ENCODE results near the gene TIPIN. TPM values are rescaled to one million over a fixed set of nuclear protein-coding genes. Genes with fewer than 3 reads are reported as not detected.
"Not testable (repeated sequence)": the region's sequence is repeated elsewhere in the genome, so short reads cannot be mapped to it uniquely, and the experiment has no call there.

The TIPIN gene
- total RNA-seq, 1 donor from 2014 or later = 14.3 TPM

DNA sequence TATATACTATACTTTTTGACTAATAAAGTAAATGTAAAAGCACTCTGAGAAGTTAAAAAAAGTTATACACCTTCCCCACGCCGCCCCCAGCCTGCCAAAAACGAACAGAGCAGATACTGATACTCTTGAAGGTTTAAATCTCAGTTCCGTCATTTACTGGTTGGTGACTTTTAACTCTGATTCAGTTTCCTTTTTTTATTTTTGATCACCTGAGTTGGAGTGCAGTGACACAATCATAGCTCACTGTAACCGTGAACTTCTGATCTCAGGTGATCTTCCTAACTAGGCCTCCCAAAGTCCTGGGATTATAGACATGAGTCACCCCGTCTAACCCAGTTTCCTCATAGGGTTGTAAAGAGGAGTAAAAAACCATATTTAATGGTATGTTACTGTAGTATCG, 3.3 kb upstream of the TIPIN start:
- TF ChIP-seq, protein P1, sequence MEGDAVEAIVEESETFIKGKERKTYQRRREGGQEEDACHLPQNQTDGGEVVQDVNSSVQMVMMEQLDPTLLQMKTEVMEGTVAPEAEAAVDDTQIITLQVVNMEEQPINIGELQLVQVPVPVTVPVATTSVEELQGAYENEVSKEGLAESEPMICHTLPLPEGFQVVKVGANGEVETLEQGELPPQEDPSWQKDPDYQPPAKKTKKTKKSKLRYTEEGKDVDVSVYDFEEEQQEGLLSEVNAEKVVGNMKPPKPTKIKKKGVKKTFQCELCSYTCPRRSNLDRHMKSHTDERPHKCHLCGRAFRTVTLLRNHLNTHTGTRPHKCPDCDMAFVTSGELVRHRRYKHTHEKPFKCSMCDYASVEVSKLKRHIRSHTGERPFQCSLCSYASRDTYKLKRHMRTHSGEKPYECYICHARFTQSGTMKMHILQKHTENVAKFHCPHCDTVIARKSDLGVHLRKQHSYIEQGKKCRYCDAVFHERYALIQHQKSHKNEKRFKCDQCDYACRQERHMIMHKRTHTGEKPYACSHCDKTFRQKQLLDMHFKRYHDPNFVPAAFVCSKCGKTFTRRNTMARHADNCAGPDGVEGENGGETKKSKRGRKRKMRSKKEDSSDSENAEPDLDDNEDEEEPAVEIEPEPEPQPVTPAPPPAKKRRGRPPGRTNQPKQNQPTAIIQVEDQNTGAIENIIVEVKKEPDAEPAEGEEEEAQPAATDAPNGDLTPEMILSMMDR (conservative IDR thresholded peaks at IDR 0.05) = no peak
- H3K4me3 Mint-ChIP-seq = peak overlapping the region; percentile 62
- H3K4me1 Mint-ChIP-seq (ENCODE audit: unreplicated experiment) = peaks cover 17% of the 10 kb centered on the region
- H3K36me3 Mint-ChIP-seq = no peaks in the 10 kb centered on the region
- no peaks in the 10 kb centered on the region for H3K9me3 Mint-ChIP-seq
- H3K27me3 Mint-ChIP-seq = no peaks in the 10 kb centered on the region
- no peak overlapping the region for H3K27ac Mint-ChIP-seq
- no peak for DNase-seq (ENCODE audit: extremely low spot score, unreplicated experiment)

DNA sequence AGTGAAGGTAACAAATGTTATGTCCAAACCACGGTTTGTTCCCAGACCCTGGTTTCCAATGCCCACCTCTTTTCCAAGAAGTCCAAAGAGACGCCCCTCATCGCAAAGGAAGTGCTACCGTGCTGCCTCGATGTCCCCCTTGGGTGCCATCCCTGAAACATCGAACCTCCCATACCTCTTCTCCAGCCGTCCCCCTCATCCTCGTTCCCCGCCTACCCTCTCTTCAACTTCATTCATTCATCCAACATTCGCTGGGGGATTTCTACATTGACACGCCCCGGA, 467 bp downstream of the TIPIN start:
- TF ChIP-seq, protein P1 (conservative IDR thresholded peaks at IDR 0.05) = no peak
- no peaks in the 10 kb centered on the region for H3K9me3 Mint-ChIP-seq
- peak overlapping the region; percentile 83 for H3K27ac Mint-ChIP-seq

DNA sequence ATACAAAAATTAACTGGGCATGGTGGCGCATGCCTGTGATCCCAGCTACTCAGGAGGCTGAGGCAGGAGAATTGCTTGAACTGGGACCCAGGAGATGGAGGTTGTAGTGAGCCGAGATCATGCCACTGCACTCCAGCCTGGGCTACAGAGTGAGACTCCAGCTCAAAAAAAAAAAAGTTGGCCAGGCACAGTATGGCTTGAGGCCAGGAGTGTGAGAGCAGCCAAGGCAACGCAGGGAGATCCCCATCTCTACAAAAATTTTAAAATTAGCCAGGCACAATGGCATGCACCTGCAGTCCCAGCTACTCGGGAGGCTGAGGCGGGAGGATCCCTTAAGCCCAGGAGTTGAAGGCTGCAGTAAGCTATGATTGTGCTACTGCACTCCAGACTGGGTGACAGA, 8.0 kb downstream of the TIPIN start:
- H3K27ac Mint-ChIP-seq; H3K9me3 Mint-ChIP-seq; H3K4me3 Mint-ChIP-seq; H3K4me1 Mint-ChIP-seq (ENCODE audit: unreplicated experiment); H3K27me3 Mint-ChIP-seq; DNase-seq (ENCODE audit: extremely low spot score, unreplicated experiment): not testable (repeated sequence)
- peaks cover 18% of the 10 kb centered on the region for H3K36me3 Mint-ChIP-seq

More for the DNA sequence above, 467 bp downstream of the TIPIN start:
- DNase-seq (ENCODE audit: extremely low spot score, unreplicated experiment) = no peak
- H3K27me3 Mint-ChIP-seq = no peaks in the 10 kb centered on the region
- H3K36me3 Mint-ChIP-seq = peaks cover 13% of the 10 kb centered on the region
- peak overlapping the region; percentile 95 for H3K4me3 Mint-ChIP-seq
- H3K4me1 Mint-ChIP-seq (ENCODE audit: unreplicated experiment) = peaks cover 17% of the 10 kb centered on the region

DNA sequence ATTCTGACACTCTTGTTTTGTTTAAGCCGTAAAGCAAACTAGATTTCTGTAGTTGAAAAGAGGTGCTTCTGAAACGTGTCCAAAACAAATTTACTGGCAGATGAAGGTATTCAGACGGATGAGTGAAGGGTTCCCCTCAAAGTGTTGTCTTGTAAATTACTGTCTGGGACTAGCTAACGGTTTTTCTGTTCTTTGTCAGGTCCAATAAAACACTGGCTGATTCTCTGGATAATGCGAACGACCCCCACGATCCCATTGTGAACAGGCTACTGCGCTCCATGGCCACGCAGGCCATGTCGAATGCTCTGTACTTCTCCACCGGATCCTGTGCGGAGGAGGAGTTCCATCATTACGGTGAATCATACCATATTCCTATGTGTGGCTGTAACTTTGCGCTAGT, 27.7 kb downstream of the TIPIN start:
- H3K27me3 Mint-ChIP-seq = no peaks in the 10 kb centered on the region
- no peaks in the 10 kb centered on the region for H3K4me1 Mint-ChIP-seq (ENCODE audit: unreplicated experiment)
- peaks cover 17% of the 10 kb centered on the region for H3K36me3 Mint-ChIP-seq
- H3K9me3 Mint-ChIP-seq = no peaks in the 10 kb centered on the region
- TF ChIP-seq, protein P1 (conservative IDR thresholded peaks at IDR 0.05) = no peak
- H3K4me3 Mint-ChIP-seq = no peak overlapping the region
- no peak for DNase-seq (ENCODE audit: extremely low spot score, unreplicated experiment)
- H3K27ac Mint-ChIP-seq = no peak overlapping the region

DNA sequence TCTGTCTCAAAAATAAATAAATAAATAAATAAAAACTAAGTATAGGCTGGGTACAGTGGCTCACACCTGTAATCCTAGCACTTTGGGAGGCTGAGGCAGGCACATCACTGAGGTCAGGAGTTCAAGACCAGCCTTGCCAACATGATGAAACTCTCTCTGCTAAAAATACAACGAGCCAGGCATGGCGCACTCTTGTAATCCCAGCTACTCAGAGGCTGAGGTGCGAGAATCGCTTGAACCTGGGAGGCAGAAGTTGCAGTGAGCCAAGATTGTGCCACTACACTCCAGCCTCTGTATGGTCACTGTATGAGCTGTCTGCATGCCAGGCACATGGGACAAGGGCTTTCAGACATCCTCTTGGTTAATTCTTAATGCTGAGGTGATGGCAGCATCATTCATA, 28.7 kb downstream of the TIPIN start:
- Mint-ChIP-seq H3K36me3 (peaks cover 17% of the 10 kb centered on the region), H3K4me3 (no peak overlapping the region), H3K4me1 (ENCODE audit: unreplicated experiment) (no peaks in the 10 kb centered on the region), H3K27me3 (no peaks in the 10 kb centered on the region), H3K27ac (no peak overlapping the region), H3K9me3 (no peaks in the 10 kb centered on the region)
- no peak for DNase-seq (ENCODE audit: extremely low spot score, unreplicated experiment)
- TF ChIP-seq, protein P1 (conservative IDR thresholded peaks at IDR 0.05) = no peak

DNA sequence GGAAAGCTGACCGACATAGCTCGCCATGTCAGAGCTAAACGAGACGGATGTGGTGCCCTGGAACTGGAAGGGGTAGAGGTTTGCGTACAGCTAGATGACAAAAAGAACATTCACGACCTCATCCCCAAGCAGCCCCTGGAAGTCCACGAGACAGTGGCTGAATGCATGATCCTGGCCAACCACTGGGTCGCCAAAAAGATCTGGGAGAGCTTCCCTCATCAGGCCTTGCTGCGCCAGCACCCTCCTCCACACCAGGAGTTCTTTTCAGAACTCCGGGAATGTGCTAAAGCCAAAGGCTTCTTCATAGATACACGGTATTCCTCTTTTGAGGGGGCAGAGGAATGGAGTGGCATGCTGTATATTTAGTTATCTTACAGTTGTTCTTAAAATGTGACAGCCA, 30.4 kb downstream of the TIPIN start:
- H3K36me3 Mint-ChIP-seq = peaks cover 14% of the 10 kb centered on the region
- no peak overlapping the region for H3K4me3 Mint-ChIP-seq
- no peak overlapping the region for H3K27ac Mint-ChIP-seq
- no peaks in the 10 kb centered on the region for H3K9me3 Mint-ChIP-seq
- H3K27me3 Mint-ChIP-seq = no peaks in the 10 kb centered on the region
- H3K4me1 Mint-ChIP-seq (ENCODE audit: unreplicated experiment) = no peaks in the 10 kb centered on the region
- TF ChIP-seq, protein P1 (conservative IDR thresholded peaks at IDR 0.05) = no peak
- no peak for DNase-seq (ENCODE audit: extremely low spot score, unreplicated experiment)

Measured in type B pancreatic cell (in vitro differentiated cells).